Glomerular visceral epithelial cell (primary cell): Measurements from ENCODE around the gene SUPT3H.

ENCODE experiments used
- DNase-seq: peaks from one replicate; pipeline ENCODE4 v3.0.0-alpha.2; 2016; ENCODE audit errors: extremely low spot score

Gene SUPT3H

GRCh38 chr6:44841829-44842228 lies 535.9 kb downstream of the SUPT3H start:
- no peak for DNase-seq

GRCh38 chr6:44837741-44838140 lies 540.0 kb downstream of the SUPT3H start:
- no peak for DNase-seq

GRCh38 chr6:44837255-44837654 lies 540.5 kb downstream of the SUPT3H start:
- DNase-seq: no peak

- no peak for DNase-seq
Observed at GRCh38 chr6:44833248-44833647, 544.5 kb downstream of the SUPT3H start.

- peak; percentile 40 for DNase-seq
Observed at GRCh38 chr6:44831002-44831610, 546.6 kb downstream of the SUPT3H start.

- DNase-seq: no peak
Observed at GRCh38 chr6:44829836-44830235, 547.9 kb downstream of the SUPT3H start.

GRCh38 chr6:44828780-44829179 lies 549.0 kb downstream of the SUPT3H start:
- DNase-seq: no peak

GRCh38 chr6:44826025-44826676 lies 551.6 kb downstream of the SUPT3H start:
- no peak for DNase-seq

- DNase-seq: no peak
Observed at GRCh38 chr6:44825273-44825672, 552.5 kb downstream of the SUPT3H start.

GRCh38 chr6:44824567-44824966 lies 553.2 kb downstream of the SUPT3H start:
- no peak for DNase-seq

- no peak for DNase-seq
Observed at GRCh38 chr6:44820759-44821158, 557.0 kb downstream of the SUPT3H start.

GRCh38 chr6:44820321-44820720 lies 557.4 kb downstream of the SUPT3H start:
- DNase-seq: no peak

GRCh38 chr6:44811456-44811855 lies 566.3 kb downstream of the SUPT3H start:
- DNase-seq: no peak

GRCh38 chr6:44809258-44809657 lies 568.5 kb downstream of the SUPT3H start:
- DNase-seq: no peak

- no peak for DNase-seq
Observed at GRCh38 chr6:44808148-44808547, 569.6 kb downstream of the SUPT3H start.

- DNase-seq: peak; percentile 34
Observed at GRCh38 chr6:44806656-44807055, 571.1 kb downstream of the SUPT3H start.

GRCh38 chr6:44805238-44805846 lies 572.4 kb downstream of the SUPT3H start:
- DNase-seq: peak; percentile 78

GRCh38 chr6:44804546-44805159 lies 573.1 kb downstream of the SUPT3H start:
- no peak for DNase-seq

- DNase-seq: no peak
Observed at GRCh38 chr6:44804016-44804415, 573.7 kb downstream of the SUPT3H start.

GRCh38 chr6:44800784-44801592 lies 576.7 kb downstream of the SUPT3H start:
- DNase-seq: no peak

- peak; percentile 68 for DNase-seq
Observed at GRCh38 chr6:44800171-44800783, 577.5 kb downstream of the SUPT3H start.

- DNase-seq: no peak
Observed at GRCh38 chr6:44797746-44798145, 580.0 kb downstream of the SUPT3H start.
